HepG2 (cell line): ENCODE measurements around the gene ZFAND4. TPM values are rescaled to one million over a fixed set of nuclear protein-coding genes. Genes with fewer than 3 reads are reported as not detected.

Experiments
- ATAC-seq: fragments of 200-7000 bp; cut with Tn5 transposase; 3 replicates; pipeline ENCODE4 v1.9.1; 2020; ENCODE audit warnings: mild to moderate bottlenecking, moderate library complexity
- BruUV-seq: library from RNA; stranded (reverse); fragments of 400-500 nt; replicated peaks from 2 replicates; lab custom pipeline; 2021; lab: Mats Ljungman, UMichigan
- CTCF ChIA-PET: fragments of 300-600 bp; formaldehyde crosslinking; extraction: SDS; loops from one replicate; lab custom pipeline; 2021; ENCODE audit warnings: low total read pairs, inconsistent platforms, low intra/inter-chr PET ratio; lab: Yijun Ruan, JAX
- POLR2A ChIA-PET: fragments of 350-600 bp; sonication (Branson Sonifier 250); formaldehyde crosslinking; loops from one replicate; lab custom pipeline; 2020; ENCODE audit warnings: antibody characterized with exemption, inconsistent platforms; lab: Yijun Ruan, JAX
- DNase-seq: peaks from one replicate; pipeline ENCODE4 v3.0.0-alpha.2; 2015; ENCODE audit warnings: low spot score
- FAIRE-seq: peaks from 3 replicates; lab custom pipeline; 2011; peaks lifted over from hg19 to GRCh38; lab: Jason Lieb, UNC
- H2AFZ ChIP-seq: one replicate; pipeline ENCODE4 v1.6.1; 2011; ENCODE audit warnings: low read length, inconsistent platforms
- H3K27ac ChIP-seq: fragments of 300-600 bp; 3 replicates; pipeline ENCODE4 v1.8.0; 2011; ENCODE audit warnings: mixed run types, mild to moderate bottlenecking, mixed read lengths, low read length, inconsistent platforms; ENCODE audit not compliant: insufficient read depth; ENCODE audit errors: extremely low read length
- H3K27me3 ChIP-seq, 2 experiments: fragments of 200-600 bp in 1 of 2; 2 replicates in 1 of 2; 3 replicates in 1 of 2; pipeline versions ENCODE4 v1.6.0 to v1.8.0; 2011; ENCODE audit warnings: low read length in 2 of 2, mild to moderate bottlenecking in 2 of 2, moderate library complexity in 2 of 2, inconsistent platforms in 1 of 2; ENCODE audit not compliant: insufficient read depth in 2 of 2, control insufficient read depth in 1 of 2
- H3K36me3 ChIP-seq, 2 experiments: fragments of 200-600 bp in 1 of 2; replicated peaks in 1 of 2; 2 replicates in 1 of 2; 3 replicates in 1 of 2; pipeline versions ENCODE4 v1.5.1 to v1.8.0; 2011; ENCODE audit warnings: low read length in 2 of 2, inconsistent platforms in 1 of 2; ENCODE audit not compliant: insufficient read depth in 2 of 2, control insufficient read depth in 1 of 2
- H3K4me1 ChIP-seq: 2 replicates; pipeline ENCODE4 v1.5.1; 2012; ENCODE audit warnings: low read length, inconsistent platforms; ENCODE audit not compliant: insufficient read depth
- H3K4me2 ChIP-seq: 2 replicates; pipeline ENCODE4 v1.6.0; 2011; ENCODE audit warnings: low read depth, low read length, inconsistent platforms
- H3K4me3 ChIP-seq, 3 experiments: fragments of 200-600 bp in 1 of 3; sonication (generic), shearing (Covaris generic) in 1 of 3; replicated peaks in 1 of 3; 2 replicates each; pipeline ENCODE4 v1.5.1; 2011 to 2016; ENCODE audit warnings: low read length in 3 of 3, inconsistent platforms in 2 of 3, low read depth in 2 of 3, mild to moderate bottlenecking in 2 of 3, control low read depth in 1 of 3, mixed read lengths in 1 of 3; ENCODE audit not compliant: insufficient read depth in 1 of 3
- H3K79me2 ChIP-seq: one replicate; pipeline ENCODE4 v1.6.1; 2011; ENCODE audit warnings: low read length, inconsistent platforms; ENCODE audit not compliant: insufficient read depth
- H3K9ac ChIP-seq: 2 replicates; pipeline ENCODE4 v1.6.0; 2011; ENCODE audit warnings: mild to moderate bottlenecking, low read depth, low read length, inconsistent platforms; ENCODE audit not compliant: insufficient read depth
- H3K9me3 ChIP-seq: 2 replicates; pipeline ENCODE4 v1.5.1; 2012; ENCODE audit warnings: mild to moderate bottlenecking, low read length
- H4K20me1 ChIP-seq: 2 replicates; pipeline ENCODE4 v1.6.0; 2011; ENCODE audit warnings: inconsistent platforms, mild to moderate bottlenecking, low read length, moderate library complexity; ENCODE audit not compliant: insufficient read depth
- ATF5 ChIP-seq: sonication (generic); formaldehyde crosslinking; IDR thresholded peaks from 2 replicates; pipeline ENCODE4 v1.4.0; 2020; ENCODE audit warnings: mild to moderate bottlenecking, low read depth, missing genetic modification reagents
- CEBPZ ChIP-seq: IDR thresholded peaks from 2 replicates; pipeline ENCODE4 v1.6.1; 2012; ENCODE audit warnings: low read length, improper control_type of control experiment
- ETS1 ChIP-seq: sonication (generic); formaldehyde crosslinking; IDR thresholded peaks from 2 replicates; pipeline ENCODE4 v1.4.0; 2020; ENCODE audit warnings: missing genetic modification reagents
- HIC2 ChIP-seq: sonication (generic); formaldehyde crosslinking; IDR thresholded peaks from 2 replicates; pipeline ENCODE4 v1.9.0; 2022; ENCODE audit warnings: low read depth, missing genetic modification reagents
- HMG20B ChIP-seq: conservative IDR thresholded peaks from 2 replicates; pipeline ENCODE4 v1.6.1; 2016; ENCODE audit warnings: missing genetic modification reagents, missing compliant biosample characterization
- JUNB ChIP-seq: sonication (generic); formaldehyde crosslinking; IDR thresholded peaks from 2 replicates; pipeline ENCODE4 v1.8.0; 2022; ENCODE audit warnings: missing genetic modification reagents, mild to moderate bottlenecking, borderline replicate concordance
- TEF ChIP-seq: sonication (generic); formaldehyde crosslinking; IDR thresholded peaks from 2 replicates; pipeline ENCODE4 v1.5.0; 2020; ENCODE audit warnings: missing genetic modification reagents
- ZNF569 ChIP-seq: sonication (generic); formaldehyde crosslinking; IDR thresholded peaks from 2 replicates; pipeline ENCODE4 v1.5.0; 2020; ENCODE audit warnings: mild to moderate bottlenecking, missing genetic modification reagents, moderate library complexity, borderline replicate concordance
- ZNF605 ChIP-seq: sonication (generic); formaldehyde crosslinking; IDR thresholded peaks from 2 replicates; pipeline ENCODE4 v1.8.0; 2022; ENCODE audit warnings: mild to moderate bottlenecking, missing genetic modification reagents
- WGBS: methylation state at CpG from one replicate; pipeline ENCODE4 v1.1.6; 2017; ENCODE audit warnings: low lambda C conversion rate; 5-methylcytosine and 5-hydroxymethylcytosine counted together
- in situ Hi-C: cut with HindIII; loops from 2 replicates; pipeline ENCODE4 v1.10.0; 2017; ENCODE audit warnings: low pct_unique_long_range_greater_than_20kb; ENCODE audit not compliant: extremely low pct_ligation_motif_present
- intact Hi-C: fragments of 100-400 bp; cut with micrococcal nuclease; formaldehyde crosslinking; loops from one replicate; pipeline ENCODE4 v1.10.0; 2022; ENCODE audit not compliant: unreplicated experiment
- polyA plus RNA-seq, 8 experiments: library from polyadenylated mRNA; depleted of rRNA in 3 of 8; stranded (reverse) in 7 of 8; unstranded in 1 of 8; fragments of >200 nt; fragmentation: Illumina TruSeq in 4 of 8; extraction: Trizol in 4 of 8; gene quantifications; 2 replicates each; pipeline versions ENCODE4 v1.2.1 to v1.2.3, GENCODE V29; 2011 to 2016; ENCODE audit warnings: low read depth in 4 of 8, missing spikeins in 1 of 8, mixed read lengths in 1 of 8; ENCODE audit not compliant: insufficient read depth in 1 of 8
- total RNA-seq, 5 experiments: library from RNA; depleted of rRNA; stranded (reverse); fragments of >200 nt; fragmentation: Illumina TruSeq; extraction: Trizol; gene quantifications; 2 replicates each; pipeline ENCODE4 v1.2.3, GENCODE V29; 2016; ENCODE audit warnings: low read depth in 1 of 5

Gene ZFAND4
- total and polyA plus RNA-seq, 2 of the 13 experiments (the other 11 are each of a cell fraction or from before 2014, with no cell fraction given): 2.9 to 9.2 TPM

- Histone ChIP-seq H3K27ac (no peak overlapping the region), H3K4me1 (peaks cover 34% of the 10 kb centered on the region), H3K36me3 (no peaks in the 10 kb centered on the region), H3K9me3 (no peaks in the 10 kb centered on the region), H2AFZ (no peak overlapping the region), H4K20me1 (no peaks in the 10 kb centered on the region), H3K27me3 (no peaks in the 10 kb centered on the region), H3K9ac (no peak overlapping the region), H3K4me2 (no peak overlapping the region), H3K4me3 (no peak overlapping the region), H3K79me2 (peaks cover 38% of the 10 kb centered on the region)
- no TSS peak for BruUV-seq
- CTCF ChIA-PET: no interaction called here
- in situ Hi-C loops: no loop called here
- 91% methylated on average over 2 of the region's 2 CpGs for WGBS
- POLR2A ChIA-PET: no interaction called here
- intact Hi-C loops: no loop called here
- TF ChIP-seq ZNF569 (CRISPR knock-in tag) (no peak), JUNB (CRISPR knock-in tag) (no peak), ETS1 (CRISPR knock-in tag) (no peak), HIC2 (CRISPR knock-in tag) (no peak), ATF5 (CRISPR knock-in tag) (no peak), TEF (CRISPR knock-in tag) (no peak), HMG20B (CRISPR knock-in tag) (no peak), ZNF605 (CRISPR knock-in tag) (no peak), CEBPZ (no peak)
- no peak for ATAC-seq
- DNase-seq: no peak
- no peak for FAIRE-seq
Observed at GRCh38 chr10:45585131-45585530, 87.4 kb downstream of the ZFAND4 start.
